ENCODE measurements around the gene PPBP.

DNA sequence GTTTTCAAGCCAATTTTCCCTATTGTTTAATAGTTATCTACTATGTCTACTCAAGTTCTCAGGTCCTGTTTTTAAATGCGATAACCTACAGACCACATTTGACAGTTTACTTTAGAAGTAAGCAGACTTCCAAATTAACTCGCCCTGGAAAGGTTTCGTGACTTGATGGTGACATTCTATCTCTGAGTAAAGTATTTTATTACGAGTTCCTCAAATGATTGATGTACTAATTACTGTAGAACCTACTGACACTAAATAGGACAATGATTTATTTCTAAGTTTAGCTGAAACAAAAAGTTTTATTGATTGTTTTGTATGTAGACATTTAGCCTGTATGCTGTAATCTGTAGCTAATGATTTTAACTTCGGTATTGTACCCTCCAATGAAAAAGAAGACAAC lies 1.9 kb upstream of the PPBP start:
- TF ChIP-seq, protein P1, sequence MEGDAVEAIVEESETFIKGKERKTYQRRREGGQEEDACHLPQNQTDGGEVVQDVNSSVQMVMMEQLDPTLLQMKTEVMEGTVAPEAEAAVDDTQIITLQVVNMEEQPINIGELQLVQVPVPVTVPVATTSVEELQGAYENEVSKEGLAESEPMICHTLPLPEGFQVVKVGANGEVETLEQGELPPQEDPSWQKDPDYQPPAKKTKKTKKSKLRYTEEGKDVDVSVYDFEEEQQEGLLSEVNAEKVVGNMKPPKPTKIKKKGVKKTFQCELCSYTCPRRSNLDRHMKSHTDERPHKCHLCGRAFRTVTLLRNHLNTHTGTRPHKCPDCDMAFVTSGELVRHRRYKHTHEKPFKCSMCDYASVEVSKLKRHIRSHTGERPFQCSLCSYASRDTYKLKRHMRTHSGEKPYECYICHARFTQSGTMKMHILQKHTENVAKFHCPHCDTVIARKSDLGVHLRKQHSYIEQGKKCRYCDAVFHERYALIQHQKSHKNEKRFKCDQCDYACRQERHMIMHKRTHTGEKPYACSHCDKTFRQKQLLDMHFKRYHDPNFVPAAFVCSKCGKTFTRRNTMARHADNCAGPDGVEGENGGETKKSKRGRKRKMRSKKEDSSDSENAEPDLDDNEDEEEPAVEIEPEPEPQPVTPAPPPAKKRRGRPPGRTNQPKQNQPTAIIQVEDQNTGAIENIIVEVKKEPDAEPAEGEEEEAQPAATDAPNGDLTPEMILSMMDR (IDR thresholded peaks at IDR 0.05), result no peak
- no peak for TF ChIP-seq POLR2A (IDR thresholded peaks at IDR 0.05)

Data from body of pancreas (tissue), 4 donors.